WTC11 (cell line): ENCODE results near the gene CFAP299.

Source experiments
- KAT7 ChIP-seq: sonication (generic); formaldehyde crosslinking; IDR thresholded peaks from 2 replicates; pipeline ENCODE4 v1.8.1; 2023; ENCODE audit warnings: missing genetic modification reagents, mild to moderate bottlenecking, borderline replicate concordance
- MAX ChIP-seq: sonication (generic); formaldehyde crosslinking; IDR thresholded peaks from 2 replicates; pipeline ENCODE4 v1.8.0; 2022; ENCODE audit warnings: mild to moderate bottlenecking, missing genetic modification reagents
- NFE2L1 ChIP-seq: sonication (generic); formaldehyde crosslinking; IDR thresholded peaks from 2 replicates; pipeline ENCODE4 v1.8.1; 2023; ENCODE audit warnings: missing genetic modification reagents
- TF ChIP-seq, protein P1 (sequence below): fragments of 200-600 bp; IDR thresholded peaks from 2 replicates; pipeline ENCODE4 v1.8.0; 2022; ENCODE audit warnings: antibody characterized with exemption

GRCh38 chr4:80916770-80917169, 581.2 kb downstream of the CFAP299 start:
- TF ChIP-seq, protein P1, sequence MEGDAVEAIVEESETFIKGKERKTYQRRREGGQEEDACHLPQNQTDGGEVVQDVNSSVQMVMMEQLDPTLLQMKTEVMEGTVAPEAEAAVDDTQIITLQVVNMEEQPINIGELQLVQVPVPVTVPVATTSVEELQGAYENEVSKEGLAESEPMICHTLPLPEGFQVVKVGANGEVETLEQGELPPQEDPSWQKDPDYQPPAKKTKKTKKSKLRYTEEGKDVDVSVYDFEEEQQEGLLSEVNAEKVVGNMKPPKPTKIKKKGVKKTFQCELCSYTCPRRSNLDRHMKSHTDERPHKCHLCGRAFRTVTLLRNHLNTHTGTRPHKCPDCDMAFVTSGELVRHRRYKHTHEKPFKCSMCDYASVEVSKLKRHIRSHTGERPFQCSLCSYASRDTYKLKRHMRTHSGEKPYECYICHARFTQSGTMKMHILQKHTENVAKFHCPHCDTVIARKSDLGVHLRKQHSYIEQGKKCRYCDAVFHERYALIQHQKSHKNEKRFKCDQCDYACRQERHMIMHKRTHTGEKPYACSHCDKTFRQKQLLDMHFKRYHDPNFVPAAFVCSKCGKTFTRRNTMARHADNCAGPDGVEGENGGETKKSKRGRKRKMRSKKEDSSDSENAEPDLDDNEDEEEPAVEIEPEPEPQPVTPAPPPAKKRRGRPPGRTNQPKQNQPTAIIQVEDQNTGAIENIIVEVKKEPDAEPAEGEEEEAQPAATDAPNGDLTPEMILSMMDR = no peak
- TF ChIP-seq NFE2L1 (CRISPR knock-in tag) = no peak
- no peak for TF ChIP-seq KAT7
- TF ChIP-seq MAX (CRISPR knock-in tag) = no peak
